ENCODE measurements around the gene NUDT8.
"Not testable (repeated sequence)": the region's sequence is repeated elsewhere in the genome, so short reads cannot be mapped to it uniquely, and the experiment has no call there.

- not testable (repeated sequence) for TF ChIP-seq CTCF, POLR2A (IDR thresholded peaks at IDR 0.05)
Observed at GRCh38 chr11:67619683-67620618, 9.8 kb downstream of the NUDT8 start.
